ENCODE results near the gene SLC4A11.

DNA sequence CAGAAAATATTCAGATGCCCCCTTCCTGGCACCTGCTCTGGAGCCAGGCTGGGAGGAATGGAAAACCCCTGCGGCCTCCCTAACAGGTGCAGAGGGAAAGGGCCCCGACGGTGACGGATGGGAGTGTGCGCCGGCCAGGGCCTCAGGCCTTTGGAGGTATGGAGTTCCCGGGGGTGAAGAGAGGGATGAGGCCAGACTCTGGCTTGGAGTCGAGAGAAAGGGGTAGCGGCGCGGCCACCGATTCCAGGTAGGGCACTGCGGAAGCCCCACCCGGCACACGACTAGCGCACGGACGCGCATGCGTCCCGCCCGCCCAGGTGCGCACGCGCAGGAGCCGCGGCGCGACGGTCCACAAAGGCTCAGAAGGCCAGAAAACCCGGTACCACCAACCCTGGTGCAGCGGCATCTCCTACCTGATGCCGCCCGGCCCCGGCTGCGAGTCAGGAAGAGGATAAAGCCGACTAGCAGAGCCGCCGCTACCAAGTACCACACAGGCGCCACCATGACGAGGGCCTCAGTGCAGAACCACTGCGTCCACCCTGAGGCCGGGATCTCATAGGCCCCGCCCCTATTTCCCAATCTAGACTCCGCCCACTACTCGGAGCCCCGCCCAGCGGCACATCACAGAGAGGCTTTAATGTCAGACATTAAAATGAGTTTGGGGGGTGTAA lies 34.7 kb downstream of the SLC4A11 start, which contains the start of gene DDRGK1:
- TF ChIP-seq PAX5 (IDR thresholded peaks at IDR 0.05; ENCODE audit: insufficient read depth, low read length, severe bottlenecking): no peak
- TF ChIP-seq POLR2A (IDR thresholded peaks at IDR 0.05; ENCODE audit: low read depth, low read length): peak; percentile 66
- TF ChIP-seq POLR2AphosphoS5 (IDR thresholded peaks at IDR 0.05; ENCODE audit: low read depth, low read length): peak; percentile 82
